Thyroid gland (tissue), 4 donors: ENCODE results near the gene FGF19. TPM values are rescaled to one million over a fixed set of nuclear protein-coding genes. Genes with fewer than 3 reads are reported as not detected.

ENCODE experiments used
- DNase-seq, 2 donors: peaks; one replicate each; pipeline ENCODE4 v3.0.0-alpha.2; 2019
- H3K27ac ChIP-seq, 3 donors: fragments of 200-600 bp; sonication (generic); 1 replicate in 2 of 3; 2 replicates in 1 of 3; pipeline ENCODE4 v1.5.1; 2016 to 2019; ENCODE audit warnings: mild to moderate bottlenecking in 1 of 3, moderate library complexity in 1 of 3
- H3K27me3 ChIP-seq: fragments of 200-600 bp; sonication (generic); one replicate; pipeline ENCODE4 v1.5.1; 2019
- H3K36me3 ChIP-seq, 2 donors: fragments of 200-600 bp; sonication (generic); one replicate each; pipeline ENCODE4 v1.5.1; 2016 to 2019
- H3K4me1 ChIP-seq, 2 donors: fragments of 200-600 bp; sonication (generic); one replicate each; pipeline ENCODE4 v1.5.1; 2017 to 2019
- H3K4me3 ChIP-seq, 3 donors: fragments of 200-600 bp; sonication (generic); replicated peaks in 1 of 3; 1 replicate in 2 of 3; 2 replicates in 1 of 3; pipeline ENCODE4 v1.5.1; 2016; ENCODE audit warnings: mild to moderate bottlenecking in 1 of 3
- H3K9me3 ChIP-seq: fragments of 200-600 bp; sonication (generic); one replicate; pipeline ENCODE4 v1.5.1; 2017
- CTCF ChIP-seq, 6 experiments: fragments of 200-600 bp in 3 of 6; fragments of 450-650 bp in 3 of 6; sonication (generic) in 3 of 6; IDR thresholded peaks; one replicate each; pipeline ENCODE4 v1.5.1; 2016 to 2019; ENCODE audit warnings: antibody characterized with exemption in 6 of 6, mild to moderate bottlenecking in 2 of 6, inconsistent platforms in 1 of 6, moderate library complexity in 1 of 6
- POLR2A ChIP-seq, 2 donors: fragments of 450-650 bp; IDR thresholded peaks; one replicate each; pipeline ENCODE4 v1.6.1; 2017; ENCODE audit warnings: antibody characterized with exemption in 2 of 2, mild to moderate bottlenecking in 2 of 2, moderate library complexity in 1 of 2
- WGBS, 2 donors: methylation state at CpG; one replicate each; pipeline ENCODE4 v1.1.5; 2017; 5-methylcytosine and 5-hydroxymethylcytosine counted together
- intact Hi-C: fragments of 100-400 bp; cut with DNase I; formaldehyde crosslinking; loops from one replicate; pipeline ENCODE4 v1.15.1; 2023
- total RNA-seq, 4 donors: library from RNA; depleted of rRNA; stranded (reverse); fragments of >200 nt; gene quantifications; one replicate each; pipeline ENCODE4 v1.2.3, GENCODE V29; 2016

The FGF19 gene
- total RNA-seq, 4 donors from 2014 or later, result not detected

- intact Hi-C loops, result no loop called here
These were observed 31.0 kb upstream of the FGF19 start for GRCh38 chr11:69734841-69735240.

GRCh38 chr11:69734367-69734766 is 30.5 kb upstream of the FGF19 start:
- 94 to 98% methylated on average over 2 of the region's 2 CpGs for WGBS, 2 donors

More at GRCh38 chr11:69734841-69735240, 31.0 kb upstream of the FGF19 start:
- H3K36me3 ChIP-seq, result no peaks in the 10 kb centered on the region
- H3K27ac ChIP-seq, result no peak overlapping the region
- H3K4me1 ChIP-seq, result no peaks in the 10 kb centered on the region
- H3K27me3 ChIP-seq, result no peaks in the 10 kb centered on the region
- no peak overlapping the region for H3K4me3 ChIP-seq
- H3K9me3 ChIP-seq, result no peaks in the 10 kb centered on the region
- no peak for DNase-seq
- 97 to 98% methylated on average over 3 of the region's 3 CpGs for WGBS, 2 donors
- TF ChIP-seq CTCF (IDR thresholded peaks at IDR 0.05), result no peak
- no peak for TF ChIP-seq POLR2A (IDR thresholded peaks at IDR 0.05)

GRCh38 chr11:69732910-69733309 is 29.1 kb upstream of the FGF19 start:
- Histone ChIP-seq H3K4me1 (no peaks in the 10 kb centered on the region), H3K4me3 (no peak overlapping the region), H3K27me3 (no peaks in the 10 kb centered on the region), H3K9me3 (no peaks in the 10 kb centered on the region), H3K36me3 (no peaks in the 10 kb centered on the region), H3K27ac (no peak overlapping the region)
- intact Hi-C loops, result no loop called here
- 59 to 72% methylated on average over 2 to 7 of the region's 7 CpGs for WGBS, 2 donors
- no peak for DNase-seq
- TF ChIP-seq POLR2A (IDR thresholded peaks at IDR 0.05) (no peak), CTCF (IDR thresholded peaks at IDR 0.05) (no peak)

More at GRCh38 chr11:69734367-69734766, 30.5 kb upstream of the FGF19 start:
- no peaks in the 10 kb centered on the region for H3K4me1 ChIP-seq
- intact Hi-C loops, result no loop called here
- TF ChIP-seq CTCF (IDR thresholded peaks at IDR 0.05) (no peak), POLR2A (IDR thresholded peaks at IDR 0.05) (no peak)
- no peak overlapping the region for H3K27ac ChIP-seq
- no peaks in the 10 kb centered on the region for H3K27me3 ChIP-seq
- H3K4me3 ChIP-seq, result no peak overlapping the region
- no peak for DNase-seq
- H3K36me3 ChIP-seq, result no peaks in the 10 kb centered on the region
- no peaks in the 10 kb centered on the region for H3K9me3 ChIP-seq

GRCh38 chr11:69731110-69731509 is 27.3 kb upstream of the FGF19 start:
- H3K27ac ChIP-seq, result no peak overlapping the region
- no peaks in the 10 kb centered on the region for H3K36me3 ChIP-seq
- DNase-seq, result no peak
- no peaks in the 10 kb centered on the region for H3K27me3 ChIP-seq
- no peak for TF ChIP-seq POLR2A (IDR thresholded peaks at IDR 0.05)
- TF ChIP-seq CTCF (IDR thresholded peaks at IDR 0.05), result no peak
- H3K9me3 ChIP-seq, result no peaks in the 10 kb centered on the region
- H3K4me3 ChIP-seq, result no peak overlapping the region
- 79 to 93% methylated on average over 5 to 6 of the region's 11 CpGs for WGBS, 2 donors
- intact Hi-C loops, result no loop called here
- no peaks in the 10 kb centered on the region for H3K4me1 ChIP-seq

GRCh38 chr11:69730500-69730899 is 26.7 kb upstream of the FGF19 start:
- Histone ChIP-seq H3K4me1 (no peaks in the 10 kb centered on the region), H3K36me3 (no peaks in the 10 kb centered on the region), H3K4me3 (no peak overlapping the region), H3K27ac (no peak overlapping the region), H3K9me3 (no peaks in the 10 kb centered on the region), H3K27me3 (no peaks in the 10 kb centered on the region)
- no peak for DNase-seq
- intact Hi-C loops, result no loop called here
- 84 to 85% methylated on average over 8 of the region's 8 CpGs for WGBS, 2 donors
- TF ChIP-seq CTCF (IDR thresholded peaks at IDR 0.05) (no peak), POLR2A (IDR thresholded peaks at IDR 0.05) (no peak)
